Upper lobe of right lung (tissue), 1 donor: ENCODE results near the gene FAM163A. TPM values are rescaled to one million over a fixed set of nuclear protein-coding genes. Genes with fewer than 3 reads are reported as not detected.

ENCODE experiments used
- ATAC-seq: fragments of 200-7000 bp; cut with Tn5 transposase; one replicate; pipeline ENCODE4 v1.9.1; 2020; ENCODE audit warnings: mild to moderate bottlenecking, moderate library complexity
- DNase-seq: peaks from one replicate; pipeline ENCODE4 v3.0.0-alpha.2; 2020
- H3K27ac ChIP-seq: fragments of 200-600 bp; one replicate; pipeline ENCODE4 v1.8.0; 2022
- H3K27me3 ChIP-seq: fragments of 200-600 bp; one replicate; pipeline ENCODE4 v1.8.0; 2022; ENCODE audit warnings: mild to moderate bottlenecking
- H3K36me3 ChIP-seq: fragments of 200-600 bp; one replicate; pipeline ENCODE4 v1.8.0; 2022
- H3K4me1 ChIP-seq: fragments of 200-600 bp; one replicate; pipeline ENCODE4 v1.8.0; 2022
- H3K4me3 ChIP-seq: fragments of 200-600 bp; one replicate; pipeline ENCODE4 v1.8.0; 2022; ENCODE audit warnings: mild to moderate bottlenecking
- H3K9me3 ChIP-seq: fragments of 200-600 bp; one replicate; pipeline ENCODE4 v1.8.0; 2022
- CTCF ChIP-seq: fragments of 200-600 bp; IDR thresholded peaks from one replicate; pipeline ENCODE4 v1.8.0; 2022; ENCODE audit warnings: antibody characterized with exemption
- intact Hi-C: fragments of 100-400 bp; cut with DNase I; formaldehyde crosslinking; loops from one replicate; pipeline ENCODE4 v1.11.0; 2022
- total RNA-seq: library from RNA; stranded (reverse); fragmentation: NEBNext Ultra II Directional; extraction: Animal tissue kit (Norgen Biotek cat#: 25700); gene quantifications from one replicate; pipeline ENCODE4 v1.2.1, GENCODE V29; 2021
- donor health status: DM: no; HTN: yes; CAD: no; lungs with severe emphysema.

Gene FAM163A
- total RNA-seq, 1 donor from 2014 or later = not detected

GRCh38 chr1:179750630-179751029 is 7.5 kb downstream of the FAM163A start:
- ATAC-seq = no peak
- no peak overlapping the region for H3K4me3 ChIP-seq
- H3K27me3 ChIP-seq = peaks cover 6% of the 10 kb centered on the region
- H3K4me1 ChIP-seq = no peaks in the 10 kb centered on the region
- no peak for DNase-seq
- TF ChIP-seq CTCF = no peak
- no peak overlapping the region for H3K27ac ChIP-seq
- no peaks in the 10 kb centered on the region for H3K9me3 ChIP-seq
- H3K36me3 ChIP-seq = no peaks in the 10 kb centered on the region
- intact Hi-C loops = no loop called here

GRCh38 chr1:179753061-179753460 is 10.0 kb downstream of the FAM163A start:
- Histone ChIP-seq H3K27ac (no peak overlapping the region), H3K9me3 (no peaks in the 10 kb centered on the region), H3K4me1 (no peaks in the 10 kb centered on the region), H3K4me3 (no peak overlapping the region), H3K36me3 (no peaks in the 10 kb centered on the region), H3K27me3 (no peaks in the 10 kb centered on the region)
- TF ChIP-seq CTCF = no peak
- ATAC-seq (no peak), DNase-seq (no peak)
- intact Hi-C loops = no loop called here

GRCh38 chr1:179754041-179754624 is 11.0 kb downstream of the FAM163A start:
- DNase-seq (no peak), ATAC-seq (no peak)
- TF ChIP-seq CTCF = no peak

GRCh38 chr1:179757933-179758332 is 14.8 kb downstream of the FAM163A start:
- Histone ChIP-seq H3K9me3 (no peaks in the 10 kb centered on the region), H3K27ac (no peak overlapping the region), H3K4me3 (no peak overlapping the region), H3K36me3 (no peaks in the 10 kb centered on the region), H3K27me3 (no peaks in the 10 kb centered on the region), H3K4me1 (no peaks in the 10 kb centered on the region)
- no peak for DNase-seq
- TF ChIP-seq CTCF = no peak
- ATAC-seq = no peak
- intact Hi-C loops = no loop called here

More at GRCh38 chr1:179754041-179754624, 11.0 kb downstream of the FAM163A start:
- H3K36me3 ChIP-seq = no peaks in the 10 kb centered on the region
- H3K27me3 ChIP-seq = no peaks in the 10 kb centered on the region
- no peaks in the 10 kb centered on the region for H3K4me1 ChIP-seq
- intact Hi-C loops = no loop called here
- no peak overlapping the region for H3K4me3 ChIP-seq
- no peak overlapping the region for H3K27ac ChIP-seq
- H3K9me3 ChIP-seq = no peaks in the 10 kb centered on the region

- Histone ChIP-seq H3K27ac (no peak overlapping the region), H3K4me1 (no peaks in the 10 kb centered on the region), H3K4me3 (no peak overlapping the region), H3K9me3 (no peaks in the 10 kb centered on the region), H3K36me3 (no peaks in the 10 kb centered on the region), H3K27me3 (no peaks in the 10 kb centered on the region)
- intact Hi-C loops = no loop called here
- no peak for ATAC-seq
- no peak for TF ChIP-seq CTCF
- no peak for DNase-seq
Measured at GRCh38 chr1:179760521-179760920, 17.4 kb downstream of the FAM163A start.

- intact Hi-C loops = no loop called here
- TF ChIP-seq CTCF = no peak
- Histone ChIP-seq H3K9me3 (no peaks in the 10 kb centered on the region), H3K4me1 (no peaks in the 10 kb centered on the region), H3K36me3 (no peaks in the 10 kb centered on the region), H3K27ac (no peak overlapping the region), H3K27me3 (no peaks in the 10 kb centered on the region), H3K4me3 (no peak overlapping the region)
- DNase-seq (no peak), ATAC-seq (no peak)
Measured at GRCh38 chr1:179761296-179761695, 18.2 kb downstream of the FAM163A start.
